HUES64 (cell line): ENCODE results near the gene NDUFA13.

Source experiments
- H3K27ac ChIP-seq: 2 replicates; pipeline ENCODE4 v1.7.0; 2013; ENCODE audit warnings: low read depth, low read length, inconsistent platforms
- H3K27me3 ChIP-seq: 2 replicates; pipeline ENCODE4 v1.6.1; 2013; ENCODE audit warnings: mild to moderate bottlenecking, low read length; ENCODE audit not compliant: insufficient read depth
- H3K36me3 ChIP-seq: 2 replicates; pipeline ENCODE4 v1.6.1; 2013; ENCODE audit warnings: mild to moderate bottlenecking, low read length; ENCODE audit not compliant: insufficient read depth
- H3K4me1 ChIP-seq: 2 replicates; pipeline ENCODE4 v1.6.1; 2013; ENCODE audit warnings: mild to moderate bottlenecking, low read length, moderate library complexity; ENCODE audit not compliant: insufficient read depth
- H3K4me3 ChIP-seq: 2 replicates; pipeline ENCODE4 v1.5.1; 2013; ENCODE audit warnings: mild to moderate bottlenecking, low read length, moderate library complexity
- H3K9ac ChIP-seq: 2 replicates; pipeline ENCODE4 v1.6.1; 2013; ENCODE audit warnings: mild to moderate bottlenecking, low read depth, low read length
- H3K9me3 ChIP-seq: 2 replicates; pipeline ENCODE4 v1.6.1; 2013; ENCODE audit warnings: low read depth, low read length; ENCODE audit not compliant: insufficient read depth
- WGBS: fragments of 150-250, 120-280 bp; methylation state at CpG from one replicate; pipeline ENCODE4 v1.1.7; 2013; ENCODE audit warnings: missing lambda C conversion rate; 5-methylcytosine and 5-hydroxymethylcytosine counted together

The NDUFA13 gene

DNA sequence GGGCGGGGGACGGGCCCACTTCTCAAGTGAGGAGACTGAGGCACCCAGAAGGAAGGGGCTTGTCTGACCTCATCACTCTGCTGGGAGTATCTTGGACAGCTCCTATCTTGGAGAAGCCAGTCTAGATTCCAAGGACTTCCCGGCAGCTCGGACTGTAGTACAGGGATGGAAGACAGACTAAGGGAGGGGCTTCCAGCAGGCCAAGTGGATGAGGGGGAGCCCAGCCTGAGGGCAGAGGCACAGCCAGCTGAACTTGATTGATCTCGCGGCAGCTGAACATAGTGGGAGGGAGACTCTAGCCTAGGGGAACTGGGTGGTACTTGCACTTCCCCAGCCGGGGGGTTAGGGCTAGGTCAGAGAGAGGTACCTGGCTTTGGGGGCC lies 22.8 kb downstream of the NDUFA13 start:
- Histone ChIP-seq H3K4me1 (no peaks in the 10 kb centered on the region; the same call in 1 of the 2 replicates), H3K9ac (no peak overlapping the region), H3K27ac (no peak overlapping the region), H3K4me3 (peak overlapping the region; percentile 65), H3K9me3 (no peaks in the 10 kb centered on the region), H3K36me3 (no peaks in the 10 kb centered on the region), H3K27me3 (peaks cover 39% of the 10 kb centered on the region)
- WGBS: 47% methylated on average over 7 of the region's 7 CpGs

DNA sequence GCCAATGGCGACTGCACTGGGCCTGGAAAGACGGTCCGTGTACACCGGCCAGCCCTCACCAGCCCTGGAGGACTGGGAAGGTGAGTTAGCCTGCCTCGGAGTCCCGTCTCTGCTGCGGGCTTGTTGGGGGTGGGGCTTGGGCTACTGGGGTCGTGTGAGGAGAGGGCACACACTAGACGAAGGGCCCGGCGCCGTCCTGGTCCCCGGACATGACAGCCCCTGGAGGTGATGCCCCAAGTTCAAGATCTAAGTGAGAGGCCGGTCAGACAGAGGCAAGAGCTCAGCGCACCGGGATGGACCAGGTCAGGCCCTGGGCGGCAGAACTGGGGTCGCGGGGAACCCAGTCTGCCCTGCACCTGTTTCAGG lies 23.7 kb downstream of the NDUFA13 start:
- WGBS: 81% methylated on average over 19 of the region's 19 CpGs
- H3K9ac ChIP-seq: no peak overlapping the region
- H3K4me1 ChIP-seq: no peaks in the 10 kb centered on the region; the same call in 1 of the 2 replicates
- H3K27me3 ChIP-seq: peaks cover 34% of the 10 kb centered on the region
- H3K9me3 ChIP-seq: no peaks in the 10 kb centered on the region
- H3K27ac ChIP-seq: no peak overlapping the region
- no peaks in the 10 kb centered on the region for H3K36me3 ChIP-seq
- H3K4me3 ChIP-seq: no peak overlapping the region

DNA sequence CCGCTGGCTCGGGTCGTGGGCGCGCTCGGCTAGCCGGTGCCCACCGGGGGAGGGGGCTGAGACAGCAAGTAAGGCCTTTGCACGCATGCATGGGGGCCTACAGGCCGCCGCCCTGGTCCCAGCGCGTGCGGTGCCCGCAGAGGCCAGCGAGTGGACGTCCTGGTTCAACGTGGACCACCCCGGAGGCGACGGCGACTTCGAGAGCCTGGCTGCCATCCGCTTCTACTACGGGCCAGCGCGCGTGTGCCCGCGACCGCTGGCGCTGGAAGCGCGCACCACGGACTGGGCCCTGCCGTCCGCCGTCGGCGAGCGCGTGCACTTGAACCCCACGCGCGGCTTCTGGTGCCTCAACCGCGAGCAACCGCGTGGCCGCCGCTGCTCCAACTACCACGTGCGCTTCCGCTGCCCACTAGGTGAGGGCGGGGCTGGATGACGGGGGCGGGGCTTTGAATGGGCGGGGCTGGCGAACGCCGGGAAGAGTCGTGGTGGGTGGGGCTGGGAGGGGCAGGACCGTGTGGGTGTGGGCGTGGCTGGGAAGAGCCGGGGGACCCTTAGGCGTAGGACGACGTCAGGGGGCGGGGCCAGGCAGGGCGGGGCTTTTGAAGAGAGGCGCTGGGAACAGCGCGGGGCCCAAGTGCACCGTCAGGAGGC lies 24.2 kb downstream of the NDUFA13 start:
- WGBS: 79% methylated on average over 74 of the region's 74 CpGs
- Histone ChIP-seq H3K27me3 (peaks cover 34% of the 10 kb centered on the region), H3K27ac (no peak overlapping the region), H3K9me3 (no peaks in the 10 kb centered on the region), H3K4me1 (no peaks in the 10 kb centered on the region; the same call in 1 of the 2 replicates), H3K36me3 (no peaks in the 10 kb centered on the region), H3K9ac (no peak overlapping the region), H3K4me3 (peak overlapping the region; percentile 50)

DNA sequence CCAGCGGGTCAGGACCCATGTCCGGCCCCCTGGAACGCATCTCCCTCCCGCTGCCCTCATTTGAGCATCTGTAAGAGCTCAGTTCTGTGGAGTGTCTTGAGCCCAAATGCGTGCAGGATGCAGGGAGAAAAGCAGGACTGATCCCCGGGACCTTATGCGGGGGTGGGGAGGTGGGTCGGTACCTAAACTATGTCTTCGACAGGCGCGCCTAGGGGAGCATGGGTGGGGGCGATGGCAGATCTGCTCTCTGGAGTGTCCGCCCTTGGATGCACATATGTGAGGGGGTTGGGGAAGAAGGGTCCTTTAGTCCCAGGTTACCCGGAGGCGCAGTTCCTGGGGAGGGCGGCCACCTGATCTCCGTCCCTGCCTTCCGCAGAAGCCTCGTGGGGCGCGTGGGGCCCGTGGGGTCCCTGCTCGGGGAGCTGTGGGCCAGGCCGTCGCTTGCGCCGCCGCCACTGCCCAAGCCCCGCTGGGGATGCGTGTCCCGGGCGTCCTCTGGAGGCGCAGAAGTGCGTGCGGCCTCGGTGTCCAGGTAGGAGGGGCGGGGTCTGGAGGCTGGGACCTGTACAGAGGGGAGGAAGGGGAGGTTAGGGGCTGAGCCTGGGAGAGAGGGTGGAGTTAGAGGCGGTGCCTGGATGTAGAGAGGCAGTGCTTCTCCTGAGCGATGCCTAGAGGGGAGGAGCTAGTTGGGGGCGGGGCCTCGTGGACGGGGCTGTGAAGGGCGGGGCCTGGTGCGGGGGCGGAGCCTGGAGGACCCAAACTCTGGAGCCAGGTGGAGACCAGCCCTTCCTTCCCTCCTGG lies 24.9 kb downstream of the NDUFA13 start:
- Histone ChIP-seq H3K4me3 (peak overlapping the region; percentile 50), H3K27ac (no peak overlapping the region), H3K9ac (no peak overlapping the region), H3K36me3 (no peaks in the 10 kb centered on the region), H3K9me3 (no peaks in the 10 kb centered on the region), H3K27me3 (peaks cover 34% of the 10 kb centered on the region), H3K4me1 (no peaks in the 10 kb centered on the region; the same call in 1 of the 2 replicates)
- WGBS: 88% methylated on average over 45 of the region's 45 CpGs

DNA sequence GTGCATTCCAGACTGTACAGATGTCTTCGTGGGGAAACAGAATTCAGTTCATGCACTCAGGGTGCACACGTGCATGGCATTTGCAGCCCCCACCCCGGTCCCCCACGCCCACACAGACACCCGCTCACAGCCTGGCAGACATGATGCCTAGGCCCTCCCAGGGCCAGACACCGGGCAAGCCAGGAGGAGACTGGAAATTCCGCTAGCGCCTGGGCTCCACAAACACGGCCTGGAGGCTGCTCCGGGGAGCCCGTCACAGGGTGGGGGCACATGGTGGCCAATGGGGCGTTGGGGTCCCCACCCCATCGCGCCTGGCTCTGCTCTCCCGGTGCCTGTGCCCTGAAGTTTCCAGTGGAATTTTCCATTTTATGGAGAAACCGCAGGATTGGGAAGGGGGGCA lies 25.6 kb downstream of the NDUFA13 start:
- no peak overlapping the region for H3K4me3 ChIP-seq
- no peaks in the 10 kb centered on the region; the same call in 1 of the 2 replicates for H3K4me1 ChIP-seq
- no peaks in the 10 kb centered on the region for H3K36me3 ChIP-seq
- H3K9me3 ChIP-seq: no peaks in the 10 kb centered on the region
- no peak overlapping the region for H3K27ac ChIP-seq
- 94% methylated on average over 16 of the region's 16 CpGs for WGBS
- peaks cover 34% of the 10 kb centered on the region for H3K27me3 ChIP-seq
- H3K9ac ChIP-seq: no peak overlapping the region

DNA sequence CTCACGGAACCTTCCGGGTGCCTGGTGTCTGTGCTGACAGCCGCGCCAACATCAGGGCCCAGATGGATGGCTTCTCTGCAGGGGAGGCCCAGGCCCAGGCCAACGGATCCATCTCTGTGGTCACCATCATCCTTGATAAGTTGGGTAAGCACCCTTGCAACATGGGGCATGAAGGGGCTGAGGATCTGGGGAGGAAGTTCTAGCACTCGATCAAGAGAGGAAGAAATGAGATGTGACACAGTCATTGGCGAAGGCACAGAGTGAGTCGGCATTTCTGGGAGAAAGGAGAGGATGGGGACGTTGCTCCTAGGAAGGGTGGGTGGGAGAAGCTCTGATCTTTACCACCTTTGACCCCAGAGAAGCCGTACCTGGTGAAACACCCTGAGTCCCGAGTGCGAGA lies 26.5 kb downstream of the NDUFA13 start:
- Histone ChIP-seq H3K27me3 (peaks cover 33% of the 10 kb centered on the region), H3K9ac (no peak overlapping the region), H3K9me3 (no peaks in the 10 kb centered on the region), H3K4me1 (no peaks in the 10 kb centered on the region; the same call in 1 of the 2 replicates), H3K4me3 (no peak overlapping the region), H3K36me3 (no peaks in the 10 kb centered on the region), H3K27ac (no peak overlapping the region)
- WGBS: 93% methylated on average over 12 of the region's 12 CpGs

DNA sequence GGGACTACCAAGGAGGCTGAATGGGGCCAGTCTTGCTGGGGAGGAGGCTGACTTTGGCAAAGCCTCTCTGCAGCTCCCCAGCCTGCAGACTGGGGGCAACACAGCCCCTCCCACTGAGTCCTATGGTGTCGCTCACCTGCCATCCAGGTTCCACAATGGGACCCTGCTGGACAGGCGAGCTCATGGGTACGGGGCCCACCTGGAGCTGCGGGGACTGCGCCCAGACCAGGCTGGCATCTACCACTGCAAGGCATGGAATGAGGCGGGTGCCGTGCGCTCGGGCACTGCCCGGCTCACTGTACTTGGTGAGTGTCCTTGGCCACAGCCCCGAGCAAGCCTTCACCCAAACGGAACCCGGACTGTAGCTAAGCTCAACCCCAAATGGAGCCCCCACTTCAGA lies 27.1 kb downstream of the NDUFA13 start:
- Histone ChIP-seq H3K9ac (no peak overlapping the region), H3K9me3 (no peaks in the 10 kb centered on the region), H3K27me3 (peaks cover 27% of the 10 kb centered on the region), H3K36me3 (no peaks in the 10 kb centered on the region), H3K4me3 (no peak overlapping the region), H3K27ac (no peak overlapping the region), H3K4me1 (no peaks in the 10 kb centered on the region; the same call in 1 of the 2 replicates)
- 94% methylated on average over 13 of the region's 13 CpGs for WGBS

DNA sequence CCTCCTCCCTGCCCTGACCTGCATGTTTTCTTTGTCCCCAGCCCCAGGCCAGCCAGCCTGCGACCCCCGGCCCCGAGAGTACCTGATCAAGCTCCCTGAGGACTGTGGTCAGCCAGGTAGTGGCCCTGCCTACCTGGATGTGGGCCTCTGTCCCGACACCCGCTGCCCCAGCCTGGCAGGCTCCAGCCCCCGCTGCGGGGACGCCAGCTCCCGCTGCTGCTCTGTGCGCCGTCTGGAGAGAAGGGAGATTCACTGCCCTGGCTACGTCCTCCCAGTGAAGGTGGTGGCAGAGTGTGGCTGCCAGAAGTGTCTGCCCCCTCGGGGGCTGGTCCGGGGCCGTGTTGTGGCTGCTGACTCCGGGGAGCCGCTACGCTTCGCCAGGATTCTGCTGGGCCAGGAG lies 27.6 kb downstream of the NDUFA13 start:
- H3K9ac ChIP-seq: no peak overlapping the region

DNA sequence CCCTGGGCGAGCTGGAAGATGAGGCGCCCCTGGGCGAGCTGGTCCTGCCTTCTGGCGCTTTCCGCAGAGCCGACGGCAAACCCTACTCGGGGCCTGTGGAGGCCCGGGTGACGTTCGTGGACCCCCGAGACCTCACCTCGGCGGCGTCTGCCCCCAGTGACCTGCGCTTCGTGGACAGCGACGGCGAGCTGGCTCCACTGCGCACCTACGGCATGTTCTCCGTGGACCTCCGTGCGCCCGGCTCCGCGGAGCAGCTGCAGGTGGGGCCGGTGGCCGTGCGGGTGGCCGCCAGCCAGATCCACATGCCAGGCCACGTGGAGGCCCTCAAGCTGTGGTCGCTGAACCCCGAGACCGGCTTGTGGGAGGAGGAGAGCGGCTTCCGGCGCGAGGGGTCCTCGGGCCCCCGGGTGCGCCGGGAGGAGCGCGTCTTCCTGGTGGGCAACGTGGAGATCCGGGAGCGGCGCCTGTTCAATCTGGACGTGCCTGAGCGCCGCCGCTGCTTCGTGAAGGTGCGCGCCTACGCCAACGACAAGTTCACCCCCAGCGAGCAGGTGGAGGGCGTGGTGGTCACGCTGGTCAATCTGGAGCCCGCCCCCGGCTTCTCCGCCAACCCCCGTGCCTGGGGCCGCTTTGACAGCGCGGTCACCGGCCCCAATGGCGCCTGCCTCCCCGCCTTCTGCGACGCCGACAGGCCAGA lies 28.4 kb downstream of the NDUFA13 start:
- Histone ChIP-seq H3K9ac (no peak overlapping the region), H3K4me1 (no peaks in the 10 kb centered on the region; the same call in 1 of the 2 replicates), H3K36me3 (no peaks in the 10 kb centered on the region), H3K27me3 (peaks cover 14% of the 10 kb centered on the region), H3K4me3 (no peak overlapping the region), H3K27ac (no peak overlapping the region), H3K9me3 (no peaks in the 10 kb centered on the region)
- 95% methylated on average over 75 of the region's 75 CpGs for WGBS

More for the DNA sequence above, 27.6 kb downstream of the NDUFA13 start:
- peaks cover 22% of the 10 kb centered on the region for H3K27me3 ChIP-seq
- no peaks in the 10 kb centered on the region for H3K36me3 ChIP-seq
- H3K9me3 ChIP-seq: no peaks in the 10 kb centered on the region
- H3K4me1 ChIP-seq: no peaks in the 10 kb centered on the region; the same call in 1 of the 2 replicates
- H3K27ac ChIP-seq: no peak overlapping the region
- WGBS: 95% methylated on average over 19 of the region's 19 CpGs
- H3K4me3 ChIP-seq: no peak overlapping the region

DNA sequence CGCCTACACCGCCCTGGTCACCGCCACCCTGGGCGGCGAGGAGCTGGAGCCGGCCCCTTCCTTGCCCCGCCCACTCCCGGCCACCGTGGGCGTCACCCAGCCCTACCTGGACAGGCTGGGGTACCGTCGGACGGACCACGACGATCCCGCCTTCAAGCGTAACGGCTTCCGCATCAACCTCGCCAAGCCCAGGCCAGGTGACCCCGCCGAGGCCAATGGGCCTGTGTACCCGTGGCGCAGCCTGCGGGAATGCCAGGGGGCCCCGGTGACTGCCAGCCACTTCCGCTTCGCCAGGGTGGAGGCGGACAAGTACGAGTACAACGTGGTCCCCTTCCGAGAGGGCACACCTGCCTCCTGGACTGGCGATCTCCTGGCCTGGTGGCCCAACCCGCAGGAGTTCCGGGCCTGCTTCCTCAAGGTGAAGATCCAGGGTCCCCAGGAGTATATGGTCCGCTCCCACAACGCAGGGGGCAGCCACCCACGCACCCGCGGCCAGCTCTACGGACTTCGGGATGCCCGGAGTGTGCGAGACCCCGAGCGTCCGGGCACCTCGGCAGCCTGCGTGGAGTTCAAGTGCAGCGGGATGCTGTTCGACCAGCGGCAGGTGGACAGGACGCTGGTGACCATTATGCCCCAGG lies 29.0 kb downstream of the NDUFA13 start:
- peaks cover 7% of the 10 kb centered on the region for H3K27me3 ChIP-seq
- H3K27ac ChIP-seq: no peak overlapping the region
- no peaks in the 10 kb centered on the region for H3K36me3 ChIP-seq
- H3K4me3 ChIP-seq: no peak overlapping the region
- H3K9me3 ChIP-seq: no peaks in the 10 kb centered on the region
- H3K4me1 ChIP-seq: no peaks in the 10 kb centered on the region; the same call in 1 of the 2 replicates
- no peak overlapping the region for H3K9ac ChIP-seq
- WGBS: 95% methylated on average over 53 of the region's 53 CpGs
